RWPE2 (cell line): ENCODE measurements around the gene SNAP47.

Experiments used
- ATAC-seq: fragments of 200-7000 bp; cut with Tn5 transposase; 3 replicates; pipeline ENCODE4 v1.9.1; 2021; ENCODE audit warnings: low read depth
- DNase-seq: peaks from one replicate; pipeline ENCODE4 v3.0.0-alpha.2; 2020; ENCODE audit warnings: low spot score
- H3K27ac ChIP-seq: fragments of 450-650 bp; 2 replicates; pipeline ENCODE4 v1.5.1; 2017; ENCODE audit warnings: mild to moderate bottlenecking; ENCODE audit not compliant: poor library complexity, severe bottlenecking
- H3K27me3 ChIP-seq: fragments of 250-450 bp; sonication (Bioruptor Pico); 2 replicates; pipeline ENCODE4 v1.5.1; 2021; ENCODE audit warnings: mild to moderate bottlenecking, moderate library complexity; ENCODE audit not compliant: insufficient read depth, poor library complexity, severe bottlenecking
- H3K36me3 ChIP-seq: fragments of 250-450 bp; sonication (Bioruptor Pico); 2 replicates; pipeline ENCODE4 v1.5.1; 2020; ENCODE audit warnings: low read depth, mild to moderate bottlenecking, moderate library complexity
- H3K4me1 ChIP-seq: fragments of 250-450 bp; sonication (Bioruptor Pico); 2 replicates; pipeline ENCODE4 v1.5.1; 2021; ENCODE audit warnings: mild to moderate bottlenecking, moderate library complexity; ENCODE audit not compliant: insufficient read depth, poor library complexity, severe bottlenecking
- H3K4me3 ChIP-seq: fragments of 250-450 bp; sonication (Bioruptor Pico); 2 replicates; pipeline ENCODE4 v1.5.1; 2021; ENCODE audit warnings: mild to moderate bottlenecking, moderate library complexity; ENCODE audit not compliant: severe bottlenecking
- H3K9me3 ChIP-seq: fragments of 250-450 bp; sonication (Bioruptor Pico); 2 replicates; pipeline ENCODE4 v1.5.1; 2021; ENCODE audit warnings: mild to moderate bottlenecking, moderate library complexity; ENCODE audit not compliant: severe bottlenecking
- TF ChIP-seq, protein P1 (sequence below): fragments of 450-650 bp; IDR thresholded peaks from one replicate; pipeline ENCODE4 v1.5.1; 2017; ENCODE audit warnings: mild to moderate bottlenecking, moderate library complexity; ENCODE audit not compliant: poor library complexity, severe bottlenecking

SNAP47 gene

DNA sequence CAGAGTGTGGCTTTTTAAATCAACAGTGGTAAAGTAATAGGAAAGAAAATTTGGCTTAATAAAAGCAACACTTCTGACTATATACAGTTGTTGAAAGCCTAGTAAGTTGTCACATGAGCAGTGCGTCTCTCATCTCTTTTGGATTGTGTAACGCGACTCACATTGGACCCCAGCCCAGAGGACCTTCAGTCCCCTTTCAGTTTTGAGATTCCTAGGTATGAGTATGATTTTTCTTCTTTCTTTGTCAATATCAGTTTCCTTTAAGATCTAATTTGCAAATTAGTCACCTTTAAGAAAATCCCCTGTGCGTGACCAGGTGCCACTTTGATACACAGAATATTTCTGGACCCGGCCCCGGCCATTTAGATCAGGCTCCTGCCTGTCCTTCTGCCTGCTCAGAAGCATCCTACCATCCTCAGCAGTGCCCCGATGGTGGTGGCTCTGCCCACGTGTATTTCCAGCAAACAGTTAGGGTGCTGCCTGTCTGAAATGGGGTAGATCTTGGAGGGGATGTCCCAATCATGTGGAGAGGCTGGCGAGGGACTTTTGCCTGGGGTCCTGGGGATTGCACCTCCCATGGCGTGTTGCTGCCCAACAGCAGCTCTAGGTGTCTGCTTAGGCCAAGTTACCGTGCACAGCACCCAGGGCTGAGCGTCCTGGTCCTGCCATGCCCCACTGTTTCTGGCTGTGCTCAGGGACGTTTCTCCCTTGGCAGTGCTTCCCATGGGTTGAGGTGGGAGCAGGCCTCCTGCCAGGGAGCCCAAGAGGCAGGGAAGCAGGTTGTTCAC lies 21.1 kb downstream of the SNAP47 start:
- no peaks in the 10 kb centered on the region for H3K9me3 ChIP-seq
- no peak for DNase-seq
- peaks cover 11% of the 10 kb centered on the region; the same call in 1 of the 2 replicates for H3K36me3 ChIP-seq
- no peak overlapping the region for H3K27ac ChIP-seq
- no peaks in the 10 kb centered on the region for H3K27me3 ChIP-seq
- TF ChIP-seq, protein P1, sequence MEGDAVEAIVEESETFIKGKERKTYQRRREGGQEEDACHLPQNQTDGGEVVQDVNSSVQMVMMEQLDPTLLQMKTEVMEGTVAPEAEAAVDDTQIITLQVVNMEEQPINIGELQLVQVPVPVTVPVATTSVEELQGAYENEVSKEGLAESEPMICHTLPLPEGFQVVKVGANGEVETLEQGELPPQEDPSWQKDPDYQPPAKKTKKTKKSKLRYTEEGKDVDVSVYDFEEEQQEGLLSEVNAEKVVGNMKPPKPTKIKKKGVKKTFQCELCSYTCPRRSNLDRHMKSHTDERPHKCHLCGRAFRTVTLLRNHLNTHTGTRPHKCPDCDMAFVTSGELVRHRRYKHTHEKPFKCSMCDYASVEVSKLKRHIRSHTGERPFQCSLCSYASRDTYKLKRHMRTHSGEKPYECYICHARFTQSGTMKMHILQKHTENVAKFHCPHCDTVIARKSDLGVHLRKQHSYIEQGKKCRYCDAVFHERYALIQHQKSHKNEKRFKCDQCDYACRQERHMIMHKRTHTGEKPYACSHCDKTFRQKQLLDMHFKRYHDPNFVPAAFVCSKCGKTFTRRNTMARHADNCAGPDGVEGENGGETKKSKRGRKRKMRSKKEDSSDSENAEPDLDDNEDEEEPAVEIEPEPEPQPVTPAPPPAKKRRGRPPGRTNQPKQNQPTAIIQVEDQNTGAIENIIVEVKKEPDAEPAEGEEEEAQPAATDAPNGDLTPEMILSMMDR = no peak
- no peak for ATAC-seq
- H3K4me1 ChIP-seq = peaks cover 4% of the 10 kb centered on the region
- no peak overlapping the region for H3K4me3 ChIP-seq

DNA sequence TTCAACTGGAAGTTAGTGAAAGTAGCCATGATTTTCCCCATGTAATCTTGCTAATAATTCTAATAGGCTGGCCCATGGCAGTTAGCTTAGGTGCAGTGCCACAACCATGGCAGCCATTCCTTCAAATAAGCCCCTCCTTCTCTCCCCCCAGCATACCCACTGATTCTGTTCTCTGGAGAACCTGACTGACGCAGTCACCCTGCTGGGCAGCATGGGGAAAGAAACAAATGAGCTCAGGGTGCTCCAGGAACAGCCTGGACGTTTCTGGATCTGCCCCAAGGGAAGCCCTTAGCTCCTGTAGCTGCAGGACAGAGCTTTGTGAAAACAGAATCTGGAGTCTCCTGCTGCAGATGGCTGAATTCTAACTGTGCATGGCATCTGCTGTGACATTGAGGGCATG lies 22.5 kb downstream of the SNAP47 start:
- TF ChIP-seq, protein P1 = no peak
- DNase-seq = no peak
- H3K4me1 ChIP-seq = peaks cover 6% of the 10 kb centered on the region
- H3K36me3 ChIP-seq = peaks cover 11% of the 10 kb centered on the region; the same call in 1 of the 2 replicates
- no peaks in the 10 kb centered on the region for H3K9me3 ChIP-seq
- no peak for ATAC-seq
- H3K4me3 ChIP-seq = no peak overlapping the region
- H3K27ac ChIP-seq = no peak overlapping the region
- H3K27me3 ChIP-seq = no peaks in the 10 kb centered on the region

DNA sequence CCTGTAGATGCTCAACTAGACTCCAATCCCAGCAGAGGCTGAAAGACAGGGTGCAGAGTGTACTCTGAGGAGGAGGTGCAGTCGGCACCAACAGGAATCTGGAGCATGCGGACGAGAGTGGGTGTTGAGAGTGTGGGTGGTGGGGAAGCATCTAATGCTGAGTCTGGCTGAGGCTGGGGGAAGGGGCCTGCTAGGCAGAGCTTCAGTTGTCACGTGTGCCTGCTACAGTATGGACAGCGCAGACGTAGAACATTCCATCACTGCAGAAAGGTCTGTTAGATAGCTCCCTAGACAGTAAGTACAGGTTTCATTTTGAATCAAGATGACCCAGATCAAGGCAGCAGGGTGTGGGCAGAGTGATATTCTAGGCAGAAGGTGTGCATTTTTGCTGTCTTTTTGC lies 23.1 kb downstream of the SNAP47 start:
- TF ChIP-seq, protein P1 = no peak
- Histone ChIP-seq H3K27me3 (no peaks in the 10 kb centered on the region), H3K4me3 (no peak overlapping the region), H3K9me3 (no peaks in the 10 kb centered on the region), H3K27ac (peak overlapping the region; percentile 66), H3K36me3 (peaks cover 11% of the 10 kb centered on the region; the same call in 1 of the 2 replicates), H3K4me1 (peaks cover 7% of the 10 kb centered on the region)
- DNase-seq (no peak), ATAC-seq (no peak)

DNA sequence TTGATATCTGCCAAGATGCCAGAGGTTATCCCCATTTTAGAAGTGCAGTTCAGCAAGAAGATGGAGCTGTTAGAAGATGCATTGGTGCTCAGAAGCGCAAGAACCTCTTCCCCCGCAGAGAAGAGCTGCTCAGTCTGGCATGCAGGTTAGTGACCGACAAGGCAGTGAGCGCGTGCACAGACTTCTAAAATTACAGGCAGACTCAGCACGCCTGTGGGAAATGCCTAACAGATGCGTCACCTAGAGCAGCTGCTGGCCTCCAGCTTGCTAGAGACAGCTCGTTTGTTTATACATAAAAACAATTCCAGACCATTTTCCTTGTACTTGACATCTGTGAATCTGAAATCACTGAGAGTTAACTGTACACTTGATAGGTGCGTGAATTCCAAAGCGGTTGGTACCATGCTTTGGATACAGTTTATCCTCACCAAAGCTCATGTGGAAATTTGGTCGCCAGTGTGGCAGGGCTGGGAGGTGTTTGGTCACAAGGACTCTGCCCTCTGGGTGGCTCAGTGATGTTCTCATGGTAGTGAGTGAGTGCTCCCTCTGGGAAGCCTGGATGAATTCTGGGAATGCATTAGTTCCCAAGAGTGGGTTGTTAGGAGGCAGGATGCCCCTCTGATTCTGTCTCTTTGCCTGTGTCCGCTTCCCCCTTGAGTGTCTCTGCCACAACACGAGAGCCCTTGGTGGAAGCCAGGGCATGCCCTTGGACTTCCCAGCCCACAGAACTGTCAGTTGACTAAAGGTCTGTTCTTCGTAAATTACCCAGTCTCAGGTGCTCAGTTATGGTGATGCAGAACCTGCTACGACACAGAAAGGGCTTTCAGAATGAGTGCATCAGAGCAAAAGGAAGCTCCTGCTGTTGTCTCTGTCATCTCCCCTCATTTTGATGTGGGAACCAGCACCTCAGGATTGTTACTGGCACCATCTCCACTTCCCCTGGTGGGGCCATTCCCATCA lies 24.4 kb downstream of the SNAP47 start:
- ATAC-seq (peak; percentile 78), DNase-seq (no peak)
- Histone ChIP-seq H3K4me1 (peaks cover 18% of the 10 kb centered on the region), H3K27ac (peak overlapping the region; percentile 66), H3K4me3 (no peak overlapping the region), H3K9me3 (no peaks in the 10 kb centered on the region), H3K36me3 (peaks cover 11% of the 10 kb centered on the region; the same call in 1 of the 2 replicates), H3K27me3 (no peaks in the 10 kb centered on the region)
- TF ChIP-seq, protein P1 = no peak
